H1 (cell line): ENCODE results near the gene TMEM39A. TPM values are rescaled to one million over a fixed set of nuclear protein-coding genes. Genes with fewer than 3 reads are reported as not detected.

ENCODE experiments used
- CTCF ChIA-PET: fragments of 300-600 bp; sonication (Branson Sonifier 250); formaldehyde crosslinking; loops from one replicate; lab custom pipeline; 2021; ENCODE audit not compliant: partially characterized antibody; lab: Charles Lee
- POLR2A ChIA-PET: fragments of 300-600 bp; sonication (Branson Sonifier 250); formaldehyde crosslinking; loops from one replicate; lab custom pipeline; 2021; ENCODE audit warnings: inconsistent platforms; ENCODE audit not compliant: partially characterized antibody; lab: Charles Lee
- DNase-seq, 2 experiments: peaks; one replicate each; pipeline versions ENCODE4 v3.0.0 to v3.0.0-alpha.2; 2010 to 2022; ENCODE audit warnings: low spot score in 2 of 2, low read depth in 1 of 2, mixed read lengths in 1 of 2
- FAIRE-seq: peaks from 2 replicates; lab custom pipeline; 2011; peaks lifted over from hg19 to GRCh38; lab: Jason Lieb, UNC
- H2AFZ ChIP-seq: 2 replicates; pipeline ENCODE4 v1.8.1; 2012; ENCODE audit warnings: low read length, inconsistent platforms
- H2AK5ac ChIP-seq: 2 replicates; pipeline ENCODE4 v1.6.1; 2013; ENCODE audit warnings: low read depth, low read length
- H2BK120ac ChIP-seq: replicated peaks from 2 replicates; pipeline ENCODE3; 2013; ENCODE audit warnings: low read depth, low read length, inconsistent platforms
- H2BK12ac ChIP-seq: 2 replicates; pipeline ENCODE4 v1.6.1; 2013; ENCODE audit warnings: low read depth, low read length
- H2BK15ac ChIP-seq: 2 replicates; pipeline ENCODE4 v1.6.1; 2013; ENCODE audit warnings: low read length
- H2BK20ac ChIP-seq: 2 replicates; pipeline ENCODE4 v1.6.1; 2013; ENCODE audit warnings: low read length
- H2BK5ac ChIP-seq: 2 replicates; pipeline ENCODE4 v1.6.1; 2013; ENCODE audit warnings: low read depth, low read length
- H3K14ac ChIP-seq: 2 replicates; pipeline ENCODE4 v1.6.1; 2013; ENCODE audit warnings: inconsistent platforms; ENCODE audit not compliant: insufficient read length
- H3K18ac ChIP-seq: 2 replicates; pipeline ENCODE4 v1.6.1; 2013; ENCODE audit warnings: low read length; ENCODE audit errors: extremely low read depth
- H3K23ac ChIP-seq: 2 replicates; pipeline ENCODE4 v1.6.1; 2013; ENCODE audit warnings: inconsistent platforms; ENCODE audit not compliant: insufficient read length
- H3K23me2 ChIP-seq: 2 replicates; pipeline ENCODE4 v1.6.1; 2013; ENCODE audit warnings: low read depth, low read length
- H3K27ac ChIP-seq: 2 replicates; pipeline ENCODE4 v1.6.1; 2011; ENCODE audit warnings: low read depth, low read length, inconsistent platforms
- H3K27me3 ChIP-seq, 4 experiments: replicated peaks in 1 of 4; 1 replicate in 1 of 4; 2 replicates in 3 of 4; pipeline versions ENCODE4 v1.6.1 to v1.8.1; 2011 to 2013; ENCODE audit warnings: low read length in 3 of 4, mild to moderate bottlenecking in 3 of 4, inconsistent platforms in 2 of 4, mixed read lengths in 2 of 4, moderate library complexity in 1 of 4; ENCODE audit not compliant: control insufficient read depth in 3 of 4, insufficient read depth in 3 of 4; ENCODE audit errors: extremely low read depth in 1 of 4
- H3K36me3 ChIP-seq, 4 experiments: 2 replicates each; pipeline versions ENCODE4 v1.6.1 to v1.8.1; 2011 to 2013; ENCODE audit warnings: mild to moderate bottlenecking in 4 of 4, low read length in 3 of 4, moderate library complexity in 2 of 4, control low read depth in 1 of 4, inconsistent platforms in 1 of 4; ENCODE audit not compliant: insufficient read depth in 4 of 4, control insufficient read depth in 2 of 4
- H3K4ac ChIP-seq: replicated peaks from 2 replicates; pipeline ENCODE3; 2013; ENCODE audit warnings: low read length, low read depth, mixed read lengths, inconsistent platforms; ENCODE audit not compliant: insufficient read length
- H3K4me1 ChIP-seq, 4 experiments: replicated peaks in 1 of 4; 1 replicate in 1 of 4; 2 replicates in 3 of 4; pipeline versions ENCODE4 v1.6.1 to v1.8.1; 2011 to 2013; ENCODE audit warnings: low read length in 3 of 4, inconsistent platforms in 2 of 4, mixed read lengths in 1 of 4; ENCODE audit not compliant: insufficient read depth in 4 of 4, control insufficient read depth in 3 of 4
- H3K4me2 ChIP-seq, 2 experiments: 2 replicates each; pipeline versions ENCODE4 v1.6.1 to v1.8.1; 2011 to 2013; ENCODE audit warnings: low read depth in 2 of 2, low read length in 2 of 2, control low read depth in 1 of 2, inconsistent platforms in 1 of 2, mild to moderate bottlenecking in 1 of 2; ENCODE audit not compliant: insufficient read depth in 1 of 2
- H3K4me3 ChIP-seq, 4 experiments: fragments of 200-600, 300-600 bp in 1 of 4; sonication (generic), shearing (Covaris generic), sonication (Bioruptor Twin) in 1 of 4; 2 replicates each; pipeline versions ENCODE4 v1.5.1 to v1.8.1; 2011 to 2016; ENCODE audit warnings: low read length in 4 of 4, low read depth in 3 of 4, control low read depth in 2 of 4, inconsistent platforms in 2 of 4, mild to moderate bottlenecking in 2 of 4, mixed read lengths in 1 of 4, moderate library complexity in 1 of 4; ENCODE audit not compliant: insufficient read depth in 2 of 4; ENCODE audit errors: extremely low read depth in 1 of 4
- H3K56ac ChIP-seq: replicated peaks from 2 replicates; pipeline ENCODE3; 2013; ENCODE audit warnings: low read depth, mild to moderate bottlenecking, mixed read lengths, low read length, inconsistent platforms; ENCODE audit not compliant: insufficient read length
- H3K79me1 ChIP-seq: 2 replicates; pipeline ENCODE4 v1.6.1; 2013; ENCODE audit warnings: low read depth, low read length, control low read depth
- H3K79me2 ChIP-seq, 2 experiments: 2 replicates each; pipeline versions ENCODE4 v1.6.1 to v1.8.1; 2012 to 2013; ENCODE audit warnings: low read length in 2 of 2, mild to moderate bottlenecking in 2 of 2, inconsistent platforms in 1 of 2; ENCODE audit not compliant: insufficient read depth in 2 of 2, control insufficient read depth in 1 of 2
- H3K9ac ChIP-seq, 4 experiments: replicated peaks in 1 of 4; 1 replicate in 1 of 4; 2 replicates in 3 of 4; pipeline versions ENCODE4 v1.6.1 to v1.8.1; 2011 to 2013; ENCODE audit warnings: low read depth in 3 of 4, low read length in 3 of 4, control low read depth in 2 of 4, mild to moderate bottlenecking in 2 of 4, moderate library complexity in 2 of 4, inconsistent platforms in 1 of 4; ENCODE audit errors: extremely low read depth in 1 of 4
- H3K9me3 ChIP-seq, 2 experiments: 2 replicates each; pipeline versions ENCODE4 v1.6.1 to v1.8.1; 2012 to 2013; ENCODE audit warnings: mild to moderate bottlenecking in 2 of 2, moderate library complexity in 2 of 2, control low read depth in 1 of 2, inconsistent platforms in 1 of 2, low read depth in 1 of 2, low read length in 1 of 2, mixed read lengths in 1 of 2; ENCODE audit not compliant: insufficient read depth in 2 of 2
- H4K20me1 ChIP-seq, 2 experiments: replicated peaks in 1 of 2; 2 replicates each; pipeline versions ENCODE3 to v1.8.1; 2011 to 2013; ENCODE audit warnings: inconsistent platforms in 2 of 2, low read length in 2 of 2, mild to moderate bottlenecking in 1 of 2; ENCODE audit not compliant: insufficient read depth in 2 of 2, control insufficient read depth in 1 of 2
- H4K5ac ChIP-seq: 2 replicates; pipeline ENCODE4 v1.6.1; 2013; ENCODE audit warnings: low read length, low read depth, mixed read lengths, inconsistent platforms; ENCODE audit not compliant: insufficient read length
- H4K8ac ChIP-seq: 2 replicates; pipeline ENCODE4 v1.8.0; 2013; ENCODE audit warnings: mild to moderate bottlenecking, moderate library complexity, low read length, inconsistent platforms; ENCODE audit not compliant: insufficient read depth; ENCODE audit errors: extremely low read depth
- H4K91ac ChIP-seq: replicated peaks from 2 replicates; pipeline ENCODE3; 2013; ENCODE audit warnings: low read length, mixed read lengths, inconsistent platforms; ENCODE audit not compliant: insufficient read length
- CBX8 ChIP-seq: fragments of 300-800, 300-1000 bp; sonication (generic); IDR thresholded peaks from 2 replicates; pipeline ENCODE4 v1.7.1; 2016; ENCODE audit warnings: low read depth, low read length, borderline replicate concordance
- FOSL1 ChIP-seq: IDR thresholded peaks from 2 replicates; pipeline ENCODE4 v1.6.1; 2011; ENCODE audit warnings: mild to moderate bottlenecking, low read depth, low read length, moderate library complexity; ENCODE audit not compliant: insufficient read depth
- GTF2F1 ChIP-seq: IDR thresholded peaks from 2 replicates; pipeline ENCODE4 v1.6.1; 2012; ENCODE audit warnings: low read depth, low read length, improper control_type of control experiment, borderline replicate concordance
- MAFK ChIP-seq: IDR thresholded peaks from 2 replicates; pipeline ENCODE4 v1.6.1; 2012; ENCODE audit warnings: low read depth, mild to moderate bottlenecking, improper control_type of control experiment, low read length
- MAX ChIP-seq: IDR thresholded peaks from 2 replicates; pipeline ENCODE4 v1.6.1; 2012; ENCODE audit warnings: inconsistent platforms
- NRF1 ChIP-seq: IDR thresholded peaks from 2 replicates; pipeline ENCODE4 v1.6.1; 2011; ENCODE audit warnings: mild to moderate bottlenecking, low read depth, low read length, improper control_type of control experiment
- POLR2AphosphoS5 ChIP-seq: IDR thresholded peaks from 2 replicates; pipeline ENCODE4 v1.6.1; 2011; ENCODE audit warnings: low read depth, low read length
- SIRT6 ChIP-seq: IDR thresholded peaks from one replicate; pipeline ENCODE4 v1.7.1; 2012; ENCODE audit warnings: low read length, inconsistent platforms
- SP4 ChIP-seq: IDR thresholded peaks from 2 replicates; pipeline ENCODE4 v1.6.1; 2012; ENCODE audit warnings: low read length, inconsistent platforms
- SRF ChIP-seq: IDR thresholded peaks from 2 replicates; pipeline ENCODE4 v1.6.1; 2011; ENCODE audit warnings: mild to moderate bottlenecking, low read depth, low read length, moderate library complexity
- YY1 ChIP-seq: IDR thresholded peaks from 2 replicates; pipeline ENCODE4 v1.6.1; 2011; ENCODE audit warnings: low read depth, mild to moderate bottlenecking, low read length
- WGBS, 2 experiments: shearing (Covaris generic) in 1 of 2; methylation state at CpG; one replicate each; pipeline versions ENCODE4 v1.1.6 to v1.1.7; 2013 to 2015; ENCODE audit warnings: low lambda C conversion rate in 2 of 2, mixed read lengths in 2 of 2, inconsistent platforms in 1 of 2, low coverage in 1 of 2, missing lambda C conversion rate in 1 of 2; ENCODE audit not compliant: insufficient replicate concordance in 2 of 2, insufficient coverage in 1 of 2, insufficient read length in 1 of 2; ENCODE audit errors: extremely low coverage in 1 of 2, missing lambda C conversion rate in 1 of 2; 5-methylcytosine and 5-hydroxymethylcytosine counted together
- polyA plus RNA-seq, 7 experiments: library from polyadenylated mRNA; depleted of rRNA in 3 of 7; stranded (reverse) in 5 of 7; unstranded in 2 of 7; fragments of >200 nt in 5 of 7; fragments of 200-250 nt in 2 of 7; gene quantifications; 1 replicate in 5 of 7; 2 replicates in 1 of 7; 4 replicates in 1 of 7; pipeline versions ENCODE4 v1.2.1 to v1.2.3, GENCODE V29; 2011 to 2013; ENCODE audit warnings: missing spikeins in 2 of 7, mixed read lengths in 2 of 7
- total RNA-seq: library from RNA; stranded (reverse); fragmentation: NEBNext Ultra II Directional; extraction: Animal tissue kit (Norgen Biotek cat#: 25700); gene quantifications from 2 replicates; pipeline ENCODE4 v1.2.1, GENCODE V29; 2021
- TF ChIP-seq, protein P1 (sequence below), 3 experiments: IDR thresholded peaks; 1 replicate in 2 of 3; 2 replicates in 1 of 3; pipeline versions ENCODE4 v1.5.1 to v1.6.1; 2011; ENCODE audit warnings: low read length in 3 of 3, mild to moderate bottlenecking in 3 of 3, inconsistent platforms in 2 of 3, low read depth in 1 of 3, moderate library complexity in 1 of 3; ENCODE audit not compliant: insufficient read depth in 1 of 3; ENCODE audit errors: control extremely low read depth in 1 of 3

TMEM39A gene
- total and polyA plus RNA-seq, 2 of the 8 experiments (the other 6 are each of a cell fraction or from before 2014, with no cell fraction given): 26.8 to 36.1 TPM

DNA sequence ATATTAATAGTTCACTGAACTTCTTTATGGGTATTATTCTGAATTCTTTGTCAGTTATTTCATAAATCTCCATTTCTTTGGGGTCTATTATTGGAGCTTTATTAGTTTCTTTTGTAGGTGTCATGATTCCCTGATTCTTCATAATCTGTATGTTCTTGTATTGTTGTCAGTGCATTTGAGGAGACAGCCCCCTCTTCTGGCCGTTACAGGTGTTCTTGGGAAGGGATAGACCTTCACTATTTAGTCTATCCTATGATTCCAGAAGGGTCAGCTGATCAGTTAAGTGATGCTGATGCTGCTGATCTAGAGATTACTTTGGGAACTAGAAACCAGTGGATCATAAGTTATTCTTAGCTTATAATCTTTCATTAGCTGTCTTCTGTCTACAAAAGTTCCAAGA lies 34.9 kb downstream of the TMEM39A start:
- no peak overlapping the region for H3K23ac ChIP-seq
- H3K79me2 ChIP-seq: no peaks in the 10 kb centered on the region
- H3K4me1 ChIP-seq: no peaks in the 10 kb centered on the region
- H2AFZ ChIP-seq: no peak overlapping the region
- H2BK5ac ChIP-seq: no peak overlapping the region
- H2BK12ac ChIP-seq: no peak overlapping the region
- H2AK5ac ChIP-seq: no peak overlapping the region
- DNase-seq: no peak
- H3K9ac ChIP-seq: no peak overlapping the region
- no peaks in the 10 kb centered on the region for H4K20me1 ChIP-seq
- H4K91ac ChIP-seq: no peak overlapping the region
- H3K36me3 ChIP-seq: peaks cover 14 to 54% (median 35%) of the 10 kb centered on the region in 4 experiments
- no peak overlapping the region for H2BK120ac ChIP-seq
- H2BK20ac ChIP-seq: no peak overlapping the region
- no peak overlapping the region for H3K4ac ChIP-seq
- H3K23me2 ChIP-seq: no peaks in the 10 kb centered on the region
- H3K56ac ChIP-seq: no peak overlapping the region
- H3K27me3 ChIP-seq: no peaks in the 10 kb centered on the region
- no peak overlapping the region for H3K14ac ChIP-seq
- no peak overlapping the region for H2BK15ac ChIP-seq
- H3K4me2 ChIP-seq: no peak overlapping the region
- ChIA-PET POLR2A (no interaction called here), CTCF (interaction anchor here (0.8 to 2.0 kb wide), 17 partner anchors 9 to 201 kb away, joined by 3 to 8 read pairs (median 3); no protein-coding TSS in a partner anchor)
- H4K5ac ChIP-seq: no peak overlapping the region
- peak; percentile 50 for FAIRE-seq
- H3K27ac ChIP-seq: no peak overlapping the region
- H3K4me3 ChIP-seq: no peak overlapping the region
- 82% methylated on average over 1 of the region's 1 CpG; no CpG with 5 or more reads in 1 of the 2 experiments for WGBS, 2 experiments
- H3K18ac ChIP-seq: no peak overlapping the region
- no peaks in the 10 kb centered on the region for H3K79me1 ChIP-seq
- H3K9me3 ChIP-seq: peaks cover 40 to 41% of the 10 kb centered on the region in 2 experiments
- no peak overlapping the region for H4K8ac ChIP-seq
- TF ChIP-seq SRF: no peak
- peak; percentile 81; the same call in 1 of the 2 replicates for TF ChIP-seq GTF2F1
- no peak for TF ChIP-seq NRF1
- TF ChIP-seq FOSL1: no peak
- TF ChIP-seq CBX8: no peak
- TF ChIP-seq POLR2AphosphoS5: no peak
- no peak for TF ChIP-seq SP4
- TF ChIP-seq, protein P1, sequence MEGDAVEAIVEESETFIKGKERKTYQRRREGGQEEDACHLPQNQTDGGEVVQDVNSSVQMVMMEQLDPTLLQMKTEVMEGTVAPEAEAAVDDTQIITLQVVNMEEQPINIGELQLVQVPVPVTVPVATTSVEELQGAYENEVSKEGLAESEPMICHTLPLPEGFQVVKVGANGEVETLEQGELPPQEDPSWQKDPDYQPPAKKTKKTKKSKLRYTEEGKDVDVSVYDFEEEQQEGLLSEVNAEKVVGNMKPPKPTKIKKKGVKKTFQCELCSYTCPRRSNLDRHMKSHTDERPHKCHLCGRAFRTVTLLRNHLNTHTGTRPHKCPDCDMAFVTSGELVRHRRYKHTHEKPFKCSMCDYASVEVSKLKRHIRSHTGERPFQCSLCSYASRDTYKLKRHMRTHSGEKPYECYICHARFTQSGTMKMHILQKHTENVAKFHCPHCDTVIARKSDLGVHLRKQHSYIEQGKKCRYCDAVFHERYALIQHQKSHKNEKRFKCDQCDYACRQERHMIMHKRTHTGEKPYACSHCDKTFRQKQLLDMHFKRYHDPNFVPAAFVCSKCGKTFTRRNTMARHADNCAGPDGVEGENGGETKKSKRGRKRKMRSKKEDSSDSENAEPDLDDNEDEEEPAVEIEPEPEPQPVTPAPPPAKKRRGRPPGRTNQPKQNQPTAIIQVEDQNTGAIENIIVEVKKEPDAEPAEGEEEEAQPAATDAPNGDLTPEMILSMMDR (IDR thresholded peaks at IDR 0.05; ENCODE audit: control extremely low read depth in 1 of 3, insufficient read depth in 1 of 3, low read depth in 1 of 3, low read length in 3 of 3): peak in 2 of 3 experiments; percentile 44 to 61; a peak in 2 of 4 replicates
- TF ChIP-seq YY1: no peak
- TF ChIP-seq SIRT6: no peak
- no peak for TF ChIP-seq MAFK
- peak; percentile 39; the same call in 1 of the 2 replicates for TF ChIP-seq MAX
